ENCODE results near the gene PIGN. TPM values are rescaled to one million over a fixed set of nuclear protein-coding genes. Genes with fewer than 3 reads are reported as not detected.

The PIGN gene
- polyA plus RNA-seq: 10 to 100 TPM in 1 of 4 donors, 1 to 10 TPM in 3; 2.2 to 21.4 (median 5.7) TPM
- long read RNA-seq, donor 1: 0 reads
- long read RNA-seq, donor 2, full-length matches to known transcripts: 1 of 1 reads
- long read RNA-seq, donor 2, partial matches to known transcripts: 0 of 1 reads
- long read RNA-seq, donor 2, other reads (novel, unspliced or antisense): 0 of 1 reads
- long read RNA-seq, donor 3: 0 reads
- long read RNA-seq, donor 4: 0 reads
- long read RNA-seq, donor 5, partial matches to known transcripts: 0 of 1 reads
- long read RNA-seq, donor 5, other reads (novel, unspliced or antisense): 0 of 1 reads
- long read RNA-seq, donor 6, full-length matches to known transcripts: 1 of 1 reads
- long read RNA-seq, donor 6, partial matches to known transcripts: 0 of 1 reads
- long read RNA-seq, donor 6, other reads (novel, unspliced or antisense): 0 of 1 reads
- long read RNA-seq, donor 7, full-length matches to known transcripts: 1 of 1 reads
- long read RNA-seq, donor 7, partial matches to known transcripts: 0 of 1 reads
- long read RNA-seq, donor 7, other reads (novel, unspliced or antisense): 0 of 1 reads
- long read RNA-seq, donor 8: 0 reads
- long read RNA-seq, donor 9: 0 reads
- long read RNA-seq, donor 10, full-length matches to known transcripts: 8 of 8 reads
- long read RNA-seq, donor 10, partial matches to known transcripts: 0 of 8 reads
- long read RNA-seq, donor 10, other reads (novel, unspliced or antisense): 0 of 8 reads

- H3K36me3 ChIP-seq (ENCODE audit: control insufficient read depth in 3 of 3, insufficient read depth in 2 of 3, low read depth in 1 of 3, low read length in 3 of 3): peaks cover 0 to 2% (median 0%) of the 10 kb centered on the region in 3 donors
- H3K9me3 ChIP-seq (ENCODE audit: control insufficient read depth in 2 of 2, insufficient read depth in 1 of 2, low read depth in 1 of 2, low read length in 1 of 2): no peaks in the 10 kb centered on the region
- peaks cover 0 to 7% (median 3%) of the 10 kb centered on the region in 3 donors for H3K4me1 ChIP-seq (ENCODE audit: control insufficient read depth in 3 of 3, insufficient read depth in 2 of 3, low read depth in 1 of 3, low read length in 2 of 3)
- peak within 1 kb of the TSS; percentile 78 to 94 (median 87) for H3K27ac ChIP-seq (ENCODE audit: low read depth in 1 of 3, low read length in 2 of 3)
- no peaks in the 10 kb centered on the region for H3K27me3 ChIP-seq (ENCODE audit: control insufficient read depth in 3 of 3, insufficient read depth in 3 of 3, low read length in 3 of 3)
- DNase-seq (peak; percentile 99 to 100), FAIRE-seq (no peak)
- 0% methylated on average over 54 to 55 of the region's 55 CpGs for WGBS, 3 donors
- peak within 1 kb of the TSS; percentile 89 to 98 (median 96) for H3K4me3 ChIP-seq (ENCODE audit: low read depth in 1 of 3, low read length in 3 of 3)
These were observed at the start of gene PIGN, which contains the start of gene RELCH for GRCh38 chr18:62186774-62187542. Gene PIGN, minus strand, starts transcription at chr18:62187056. Its CDS starts 25,703 bp downstream, at chr18:62161353. Gene RELCH, plus strand, starts transcription at chr18:62187255. Its CDS starts 251 bp downstream, at chr18:62187506.

- no peak overlapping the region for H3K4me3 ChIP-seq (ENCODE audit: low read depth in 1 of 3, low read length in 3 of 3)
- no peaks in the 10 kb centered on the region for H3K4me1 ChIP-seq (ENCODE audit: control insufficient read depth in 3 of 3, insufficient read depth in 2 of 3, low read depth in 1 of 3, low read length in 2 of 3)
- no peak overlapping the region for H3K27ac ChIP-seq (ENCODE audit: low read depth in 1 of 3, low read length in 2 of 3)
- no peaks in the 10 kb centered on the region for H3K9me3 ChIP-seq (ENCODE audit: control insufficient read depth in 2 of 2, insufficient read depth in 1 of 2, low read depth in 1 of 2, low read length in 1 of 2)
- WGBS, 3 donors: 86 to 100% (median 90%) methylated on average over 1 of the region's 1 CpG
- FAIRE-seq (peak; percentile 59), DNase-seq (no peak)
- H3K36me3 ChIP-seq (ENCODE audit: control insufficient read depth in 3 of 3, insufficient read depth in 2 of 3, low read depth in 1 of 3, low read length in 3 of 3): peaks cover 2 to 8% (median 6%) of the 10 kb centered on the region in 3 donors
- H3K27me3 ChIP-seq (ENCODE audit: control insufficient read depth in 3 of 3, insufficient read depth in 3 of 3, low read length in 3 of 3): no peaks in the 10 kb centered on the region
These were observed 49.4 kb upstream of the PIGN start for GRCh38 chr18:62236252-62236651.

GRCh38 chr18:62226047-62226446 lies 39.2 kb upstream of the PIGN start:
- Histone ChIP-seq H3K9me3 (ENCODE audit: control insufficient read depth in 2 of 2, insufficient read depth in 1 of 2, low read depth in 1 of 2, low read length in 1 of 2) (no peaks in the 10 kb centered on the region), H3K4me1 (ENCODE audit: control insufficient read depth in 3 of 3, insufficient read depth in 2 of 3, low read depth in 1 of 3, low read length in 2 of 3) (no peaks in the 10 kb centered on the region), H3K27me3 (ENCODE audit: control insufficient read depth in 3 of 3, insufficient read depth in 3 of 3, low read length in 3 of 3) (no peaks in the 10 kb centered on the region), H3K4me3 (ENCODE audit: low read depth in 1 of 3, low read length in 3 of 3) (no peak overlapping the region), H3K36me3 (ENCODE audit: control insufficient read depth in 3 of 3, insufficient read depth in 2 of 3, low read depth in 1 of 3, low read length in 3 of 3) (peaks cover 2 to 12% (median 3%) of the 10 kb centered on the region in 3 donors), H3K27ac (ENCODE audit: low read depth in 1 of 3, low read length in 2 of 3) (no peak overlapping the region)
- WGBS, 3 donors: 90 to 91% (median 91%) methylated on average over 3 of the region's 3 CpGs
- DNase-seq: no peak
- no peak for FAIRE-seq

GRCh38 chr18:62224229-62224628 lies 37.4 kb upstream of the PIGN start:
- Histone ChIP-seq H3K9me3 (ENCODE audit: control insufficient read depth in 2 of 2, insufficient read depth in 1 of 2, low read depth in 1 of 2, low read length in 1 of 2) (no peaks in the 10 kb centered on the region), H3K27me3 (ENCODE audit: control insufficient read depth in 3 of 3, insufficient read depth in 3 of 3, low read length in 3 of 3) (no peaks in the 10 kb centered on the region), H3K4me3 (ENCODE audit: low read depth in 1 of 3, low read length in 3 of 3) (no peak overlapping the region), H3K4me1 (ENCODE audit: control insufficient read depth in 3 of 3, insufficient read depth in 2 of 3, low read depth in 1 of 3, low read length in 2 of 3) (no peaks in the 10 kb centered on the region), H3K27ac (ENCODE audit: low read depth in 1 of 3, low read length in 2 of 3) (no peak overlapping the region), H3K36me3 (ENCODE audit: control insufficient read depth in 3 of 3, insufficient read depth in 2 of 3, low read depth in 1 of 3, low read length in 3 of 3) (peaks cover under 1 to 6% (median 3%) of the 10 kb centered on the region in 3 donors)
- FAIRE-seq (no peak), DNase-seq (no peak)
- 96 to 98% (median 97%) methylated on average over 2 of the region's 2 CpGs for WGBS, 3 donors

- DNase-seq: peak in 1 of 2 donors; percentile 13
- no peaks in the 10 kb centered on the region for H3K9me3 ChIP-seq (ENCODE audit: control insufficient read depth in 2 of 2, insufficient read depth in 1 of 2, low read depth in 1 of 2, low read length in 1 of 2)
- H3K27ac ChIP-seq (ENCODE audit: low read depth in 1 of 3, low read length in 2 of 3): no peak overlapping the region
- H3K36me3 ChIP-seq (ENCODE audit: control insufficient read depth in 3 of 3, insufficient read depth in 2 of 3, low read depth in 1 of 3, low read length in 3 of 3): peaks cover 0 to 11% (median 0%) of the 10 kb centered on the region in 3 donors
- no peak for FAIRE-seq
- H3K4me3 ChIP-seq (ENCODE audit: low read depth in 1 of 3, low read length in 3 of 3): no peak overlapping the region
- no peaks in the 10 kb centered on the region for H3K27me3 ChIP-seq (ENCODE audit: control insufficient read depth in 3 of 3, insufficient read depth in 3 of 3, low read length in 3 of 3)
- peaks cover 0 to 4% (median 4%) of the 10 kb centered on the region in 3 donors for H3K4me1 ChIP-seq (ENCODE audit: control insufficient read depth in 3 of 3, insufficient read depth in 2 of 3, low read depth in 1 of 3, low read length in 2 of 3)
- WGBS, 3 donors: 10 to 62% (median 48%) methylated on average over 1 of the region's 1 CpG
These were observed 27.9 kb upstream of the PIGN start for GRCh38 chr18:62214790-62215189.

- Histone ChIP-seq H3K9me3 (ENCODE audit: control insufficient read depth in 2 of 2, insufficient read depth in 1 of 2, low read depth in 1 of 2, low read length in 1 of 2) (no peaks in the 10 kb centered on the region), H3K27me3 (ENCODE audit: control insufficient read depth in 3 of 3, insufficient read depth in 3 of 3, low read length in 3 of 3) (no peaks in the 10 kb centered on the region), H3K27ac (ENCODE audit: low read depth in 1 of 3, low read length in 2 of 3) (no peak overlapping the region), H3K36me3 (ENCODE audit: control insufficient read depth in 3 of 3, insufficient read depth in 2 of 3, low read depth in 1 of 3, low read length in 3 of 3) (peaks cover 0 to 11% (median 0%) of the 10 kb centered on the region in 3 donors), H3K4me3 (ENCODE audit: low read depth in 1 of 3, low read length in 3 of 3) (no peak overlapping the region), H3K4me1 (ENCODE audit: control insufficient read depth in 3 of 3, insufficient read depth in 2 of 3, low read depth in 1 of 3, low read length in 2 of 3) (peaks cover 3 to 4% (median 4%) of the 10 kb centered on the region in 3 donors)
- FAIRE-seq: no peak
- peak; percentile 68 to 82 for DNase-seq
These were observed 24.5 kb upstream of the PIGN start for GRCh38 chr18:62211325-62211828.

- H3K27me3 ChIP-seq (ENCODE audit: control insufficient read depth in 3 of 3, insufficient read depth in 3 of 3, low read length in 3 of 3): no peaks in the 10 kb centered on the region
- no peak overlapping the region for H3K4me3 ChIP-seq (ENCODE audit: low read depth in 1 of 3, low read length in 3 of 3)
- peaks cover 0 to 11% (median 0%) of the 10 kb centered on the region in 3 donors for H3K36me3 ChIP-seq (ENCODE audit: control insufficient read depth in 3 of 3, insufficient read depth in 2 of 3, low read depth in 1 of 3, low read length in 3 of 3)
- DNase-seq: no peak
- 96 to 100% (median 100%) methylated on average over 1 of the region's 1 CpG for WGBS, 3 donors
- H3K27ac ChIP-seq (ENCODE audit: low read depth in 1 of 3, low read length in 2 of 3): no peak overlapping the region
- no peak for FAIRE-seq
- H3K4me1 ChIP-seq (ENCODE audit: control insufficient read depth in 3 of 3, insufficient read depth in 2 of 3, low read depth in 1 of 3, low read length in 2 of 3): peaks cover 3 to 4% (median 4%) of the 10 kb centered on the region in 3 donors
- H3K9me3 ChIP-seq (ENCODE audit: control insufficient read depth in 2 of 2, insufficient read depth in 1 of 2, low read depth in 1 of 2, low read length in 1 of 2): no peaks in the 10 kb centered on the region
These were observed 23.3 kb upstream of the PIGN start for GRCh38 chr18:62210138-62210537.

- no peak for FAIRE-seq
- H3K4me3 ChIP-seq (ENCODE audit: low read depth in 1 of 3, low read length in 3 of 3): no peak overlapping the region
- H3K27ac ChIP-seq (ENCODE audit: low read depth in 1 of 3, low read length in 2 of 3): no peak overlapping the region
- DNase-seq: no peak
- no peaks in the 10 kb centered on the region for H3K27me3 ChIP-seq (ENCODE audit: control insufficient read depth in 3 of 3, insufficient read depth in 3 of 3, low read length in 3 of 3)
- H3K4me1 ChIP-seq (ENCODE audit: control insufficient read depth in 3 of 3, insufficient read depth in 2 of 3, low read depth in 1 of 3, low read length in 2 of 3): peaks cover 3 to 4% (median 4%) of the 10 kb centered on the region in 3 donors
- peaks cover 0 to 7% (median 0%) of the 10 kb centered on the region in 3 donors for H3K36me3 ChIP-seq (ENCODE audit: control insufficient read depth in 3 of 3, insufficient read depth in 2 of 3, low read depth in 1 of 3, low read length in 3 of 3)
- H3K9me3 ChIP-seq (ENCODE audit: control insufficient read depth in 2 of 2, insufficient read depth in 1 of 2, low read depth in 1 of 2, low read length in 1 of 2): no peaks in the 10 kb centered on the region
These were observed 22.2 kb upstream of the PIGN start for GRCh38 chr18:62209046-62209445.
